A172 (cell line): ENCODE data around the gene VAMP3. TPM values are rescaled to one million over a fixed set of nuclear protein-coding genes. Genes with fewer than 3 reads are reported as not detected.
"Not testable (repeated sequence)": the region's sequence is repeated elsewhere in the genome, so short reads cannot be mapped to it uniquely, and the experiment has no call there.

ENCODE experiments used
- DNase-seq: peaks from one replicate; pipeline ENCODE4 v3.0.0-alpha.2; 2015; ENCODE audit warnings: low spot score
- total RNA-seq: library from RNA; depleted of rRNA; stranded (reverse); fragments of >200 nt; shearing (Covaris generic); gene quantifications from 2 replicates; pipeline ENCODE4 v1.2.3, GENCODE V29; 2014

The VAMP3 gene
- total RNA-seq, 1 experiment from 2014 or later = 138 TPM

DNA sequence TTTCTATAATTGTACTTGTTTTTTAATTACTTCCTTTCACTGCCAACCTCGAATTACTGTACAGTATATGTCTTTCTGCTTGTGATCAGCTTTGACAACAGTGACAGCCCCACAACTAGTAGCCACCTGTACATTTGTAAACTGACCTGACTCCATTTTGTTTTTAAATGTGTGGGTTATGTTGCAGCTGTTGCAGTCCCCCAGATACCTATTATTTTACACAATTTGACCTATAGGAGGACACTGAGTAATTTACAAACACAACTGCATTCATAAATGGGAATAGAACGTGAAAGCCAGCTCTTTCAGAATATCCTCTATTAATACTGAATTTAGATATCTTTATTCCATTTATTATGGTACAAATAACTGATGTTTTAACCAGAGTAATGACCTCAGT is 2.5 kb upstream of the VAMP3 start:
- no peak for DNase-seq

DNA sequence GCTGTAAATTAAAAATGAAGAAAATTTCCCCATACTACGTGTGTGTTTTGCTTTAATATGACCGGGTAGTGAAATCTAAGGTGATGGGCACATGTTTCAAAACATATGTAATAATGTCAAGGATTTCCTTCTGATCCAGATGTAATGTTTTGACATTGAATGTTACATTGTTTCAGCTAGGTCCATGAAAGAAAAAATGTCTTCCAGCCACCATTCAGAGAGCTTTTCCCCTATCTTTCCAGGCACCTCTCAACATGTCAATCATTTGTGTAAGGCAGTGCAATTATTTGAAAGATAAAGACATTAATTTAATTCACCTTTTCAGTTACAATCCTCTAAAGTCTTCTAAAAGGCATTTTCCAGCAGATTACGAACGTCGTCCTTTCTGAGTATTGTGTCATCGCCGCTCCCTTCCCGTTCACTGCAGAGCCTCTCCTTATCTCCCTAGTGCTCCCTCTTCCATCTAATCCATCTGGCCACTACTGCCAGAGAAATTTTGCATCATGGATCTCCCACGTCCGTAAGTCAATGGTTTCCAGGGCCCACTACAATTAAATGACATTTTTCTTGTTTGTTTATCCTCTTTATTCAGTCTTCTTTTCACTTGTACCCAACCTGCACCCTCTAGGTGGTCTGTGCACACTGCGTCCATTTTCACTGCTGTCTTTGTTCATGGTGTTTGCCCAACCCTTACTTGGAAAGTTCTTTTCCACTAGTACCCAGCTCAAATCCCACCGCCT is 1.3 kb upstream of the VAMP3 start:
- no peak for DNase-seq

DNA sequence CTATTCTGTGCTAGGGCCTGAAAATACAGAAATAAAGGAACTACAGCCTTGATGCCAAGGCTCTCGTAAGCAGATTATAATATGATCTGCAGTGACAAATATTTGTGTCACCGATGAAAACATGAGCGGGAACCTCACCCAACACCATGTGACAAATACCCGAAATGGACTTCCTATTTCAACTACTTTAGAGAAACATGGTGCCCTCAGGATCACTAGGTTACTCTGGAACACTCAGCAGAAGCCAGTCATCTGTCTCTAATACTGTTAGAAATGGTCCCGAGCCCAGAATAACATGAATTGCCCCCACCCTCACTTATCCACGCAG is 463 bp upstream of the VAMP3 start:
- no peak for DNase-seq

DNA sequence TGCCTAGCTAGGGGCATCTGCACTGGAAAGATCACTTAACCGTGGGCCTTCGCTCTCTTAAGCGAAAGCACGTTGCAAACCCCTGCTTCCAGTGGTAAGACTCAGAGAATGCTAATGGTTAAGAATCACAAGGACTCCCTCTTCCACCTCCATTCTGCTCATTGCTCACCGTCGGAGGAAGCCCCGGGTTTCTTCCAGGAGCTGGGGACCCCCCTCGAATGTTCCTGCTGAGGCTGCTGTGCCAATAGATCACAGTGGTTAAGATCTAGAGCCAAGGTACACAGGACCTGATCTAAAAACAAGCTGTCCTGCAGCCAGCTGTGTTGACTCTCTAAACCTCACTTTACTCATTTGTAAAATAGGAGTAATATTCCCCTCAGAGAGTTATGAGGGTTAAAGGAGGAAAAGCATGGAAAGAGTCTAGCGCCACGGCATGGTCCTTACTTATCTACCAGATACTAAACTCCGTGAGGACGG is 765 bp downstream of the VAMP3 start:
- DNase-seq = no peak

DNA sequence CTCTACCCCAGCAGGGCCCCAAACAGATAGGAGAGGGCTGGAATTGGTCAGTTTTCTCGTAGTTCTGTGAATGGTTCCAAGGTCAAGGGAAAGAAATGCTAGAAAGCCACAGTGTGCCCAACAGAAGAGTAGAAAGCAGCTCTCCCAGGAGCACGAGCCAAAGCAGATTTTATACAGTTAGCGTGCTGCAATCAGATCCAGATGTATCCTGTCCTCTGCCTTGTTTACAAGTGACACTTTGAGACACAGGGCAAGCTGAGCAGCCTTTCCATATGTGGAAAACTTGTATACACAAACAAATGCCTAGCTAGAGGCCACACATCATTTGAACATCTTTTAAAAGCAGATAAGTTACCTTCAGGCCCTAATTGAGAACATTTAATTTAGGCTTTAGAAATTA is 6.5 kb downstream of the VAMP3 start:
- DNase-seq = no peak

DNA sequence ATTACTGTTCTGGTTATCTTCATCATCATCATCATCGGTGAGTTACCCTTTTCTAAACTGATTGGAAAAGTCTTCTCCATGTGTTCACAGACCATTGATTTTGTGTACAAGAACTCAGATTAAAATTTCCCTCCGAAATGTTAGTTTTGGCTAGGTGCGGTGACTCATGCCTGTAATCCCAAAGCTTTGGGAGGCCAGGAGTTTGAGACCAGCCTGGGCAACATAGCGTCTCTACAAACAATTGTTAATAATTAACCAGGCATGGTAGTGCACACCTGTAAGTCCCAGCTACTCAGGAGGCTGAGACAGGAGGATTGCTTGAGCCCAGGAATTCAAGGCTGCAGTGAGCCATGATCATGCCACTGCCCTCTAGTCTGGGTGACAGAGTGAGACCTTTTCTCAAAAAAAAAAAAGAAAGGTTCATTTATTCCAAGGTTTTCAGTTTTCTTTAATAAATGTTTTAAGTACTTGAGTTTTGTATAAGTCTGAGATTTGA is 7.1 kb downstream of the VAMP3 start:
- no peak for DNase-seq

DNA sequence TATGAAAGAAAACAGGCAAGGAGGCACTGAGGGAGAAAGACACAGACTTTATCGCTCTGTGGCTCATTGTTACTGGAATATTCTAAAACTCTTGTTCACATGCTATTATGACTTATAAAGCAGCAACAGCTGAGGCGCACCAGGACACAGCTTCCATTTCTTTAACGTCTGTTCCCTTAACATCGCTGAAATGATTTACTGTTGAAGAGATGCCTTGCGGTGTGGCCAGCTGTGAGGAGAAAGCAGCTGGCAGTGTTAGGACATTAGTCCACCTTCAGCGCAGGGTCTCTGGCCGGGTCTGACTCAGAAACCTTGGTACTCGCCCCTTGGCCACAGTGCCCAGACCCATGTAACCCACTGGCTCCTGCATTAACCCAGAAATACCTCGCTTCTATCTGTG is 9.9 kb downstream of the VAMP3 start:
- DNase-seq = no peak

DNA sequence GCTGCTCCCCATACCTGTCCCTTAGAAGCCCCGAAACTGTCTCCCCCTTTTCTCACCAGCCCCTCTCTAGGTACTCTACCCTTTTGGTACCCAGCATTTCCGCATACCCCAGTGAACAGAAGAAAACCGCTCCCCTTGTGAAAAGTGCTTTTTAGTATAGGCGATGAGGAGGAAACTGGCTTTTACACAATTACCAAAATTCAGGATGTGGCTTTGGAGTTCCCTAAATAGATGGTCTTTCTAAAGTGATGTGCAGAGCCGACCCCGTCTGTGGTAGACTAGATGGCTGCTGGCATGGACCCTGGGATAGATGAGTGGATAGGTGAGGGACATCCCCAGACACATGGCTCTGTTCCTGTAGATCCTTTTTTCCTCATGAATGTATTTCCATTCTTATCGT is 10.4 kb downstream of the VAMP3 start:
- DNase-seq = no peak

DNA sequence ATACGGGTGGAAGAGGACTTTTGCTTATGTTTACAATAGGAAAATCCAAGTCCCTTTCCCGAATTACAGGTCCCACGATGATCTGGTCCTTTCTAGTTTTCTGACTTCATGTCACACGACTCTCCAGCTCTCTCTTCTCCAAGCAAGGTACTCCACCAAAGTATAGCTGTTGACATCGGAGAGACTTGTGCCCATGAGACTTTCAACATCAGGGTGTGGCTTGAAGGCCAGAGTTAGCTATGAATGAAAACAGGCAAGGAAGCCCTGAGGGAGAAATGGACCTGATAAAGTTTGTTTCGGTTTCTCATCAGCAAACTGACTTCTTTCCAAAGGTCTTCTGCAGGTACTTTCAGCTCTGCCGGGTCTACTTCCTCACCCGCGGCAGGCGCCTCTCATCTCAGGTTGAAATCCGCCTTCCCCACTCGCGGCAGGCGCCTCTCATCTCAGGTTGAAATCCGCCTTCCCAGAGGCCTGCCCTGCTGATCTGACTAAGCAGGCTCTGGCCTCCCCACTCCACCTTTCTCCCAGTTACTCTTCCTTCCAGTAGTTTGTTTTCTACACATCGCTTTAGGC is 10.9 kb downstream of the VAMP3 start:
- no peak for DNase-seq

DNA sequence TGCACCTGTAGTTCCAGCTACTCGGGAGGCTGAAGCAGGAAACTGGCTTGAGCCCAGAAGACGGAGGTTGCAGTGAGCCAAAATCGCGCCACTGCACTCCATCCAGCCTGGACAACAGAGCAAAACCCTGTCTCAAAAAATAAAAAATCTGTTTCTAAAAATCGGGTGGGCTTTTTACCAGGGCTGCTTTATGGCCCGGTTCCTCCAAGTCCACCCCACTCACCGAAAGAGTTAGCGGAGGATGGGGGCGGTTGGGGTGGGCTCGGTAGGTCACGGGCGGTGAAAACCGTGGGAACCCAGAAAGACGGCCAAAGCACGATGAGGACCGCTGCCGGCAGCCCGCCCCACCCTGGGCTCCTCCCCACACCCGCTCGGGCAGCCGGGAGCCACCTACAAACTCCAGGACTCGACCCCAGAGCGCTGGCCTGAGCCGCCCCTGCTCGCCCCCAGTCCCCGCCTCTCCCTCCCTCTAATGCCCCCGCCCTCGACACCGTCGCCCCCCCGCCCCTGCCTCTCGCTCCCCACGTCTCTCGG is 12.1 kb downstream of the VAMP3 start:
- DNase-seq = peak; percentile 54

DNA sequence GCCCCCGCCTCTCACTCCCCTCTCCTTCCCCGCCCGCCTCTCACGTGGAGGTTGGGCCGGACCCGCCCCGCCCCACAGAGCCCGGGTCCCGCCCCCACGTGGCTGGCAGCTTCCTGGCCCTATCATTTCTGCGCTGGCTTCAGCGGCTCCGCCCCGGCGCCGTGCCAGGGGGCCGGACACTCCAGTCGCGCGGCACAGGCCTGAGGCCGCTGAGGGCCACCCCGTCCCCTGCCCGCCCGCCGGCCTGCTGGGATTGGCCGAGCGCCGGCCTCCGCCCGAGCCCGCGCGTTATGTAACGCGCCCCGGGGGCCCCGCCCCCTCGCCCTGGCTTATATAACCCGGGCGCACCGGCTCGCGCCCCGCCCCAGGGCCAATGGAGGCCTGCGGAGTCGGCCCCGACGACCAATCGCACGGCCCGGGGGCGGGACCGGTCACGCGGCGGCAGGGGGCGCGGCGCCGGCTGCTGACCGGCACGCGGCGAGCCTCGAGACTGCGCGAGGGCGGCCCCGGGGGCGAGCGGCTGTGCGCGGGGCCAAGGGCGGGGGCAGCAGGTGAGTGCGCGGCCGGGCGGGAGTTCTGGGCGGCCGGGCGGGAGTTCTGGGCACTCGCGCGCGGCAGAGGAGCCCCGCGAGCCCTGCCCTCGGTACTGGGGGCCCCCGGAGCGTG is 12.9 kb downstream of the VAMP3 start, which contains the start of gene PER3:
Gene PER3 (plus strand): TSS at position 466 of the 666 bp plus-strand sequence. CDS start 587 bp downstream, outside the sequence.
- DNase-seq = peak; percentile 82

DNA sequence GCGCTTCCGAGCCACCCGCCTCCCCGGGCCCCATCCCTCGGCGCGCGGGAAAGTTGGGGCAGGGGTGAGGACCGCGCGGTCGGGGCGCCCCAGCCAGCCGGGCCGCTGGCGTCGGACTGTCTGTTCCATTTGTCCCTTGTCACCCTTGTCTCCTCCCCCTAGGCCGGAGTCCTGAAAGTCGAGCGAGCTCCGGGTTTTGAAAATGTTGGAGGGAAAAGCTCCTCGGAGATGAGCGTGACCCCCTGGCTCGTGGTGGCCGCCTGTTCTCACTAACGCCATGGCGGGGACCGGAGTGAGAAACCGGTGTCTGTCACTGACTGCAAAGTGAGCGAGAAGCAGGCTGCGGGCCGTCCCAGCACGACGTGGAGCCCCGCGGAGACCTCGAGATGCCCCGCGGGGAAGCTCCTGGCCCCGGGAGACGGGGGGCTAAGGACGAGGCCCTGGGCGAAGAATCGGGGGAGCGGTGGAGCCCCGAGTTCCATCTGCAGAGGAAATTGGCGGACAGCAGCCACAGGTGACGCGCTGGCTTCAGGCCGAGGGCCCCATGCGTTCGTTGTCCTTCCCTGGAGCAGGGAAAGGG is 13.5 kb downstream of the VAMP3 start:
- DNase-seq = no peak

DNA sequence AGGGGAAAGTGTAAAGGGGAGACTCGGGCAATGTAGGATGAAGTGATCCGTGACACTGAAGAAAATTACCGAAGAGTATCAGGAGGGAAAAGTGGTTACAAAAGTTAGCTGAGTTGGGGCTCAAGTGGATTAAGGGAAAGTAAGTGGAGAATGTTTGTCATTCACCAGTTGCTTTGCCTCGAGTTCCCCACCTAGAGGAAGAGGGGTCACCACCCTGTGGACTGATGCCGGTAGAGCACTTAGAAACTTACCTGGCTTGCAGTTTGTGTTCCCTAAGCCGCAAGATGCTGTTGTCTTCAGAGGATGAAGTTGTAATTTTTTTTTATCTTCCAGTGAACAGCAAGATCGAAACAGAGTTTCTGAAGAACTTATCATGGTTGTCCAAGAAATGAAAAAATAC is 14.0 kb downstream of the VAMP3 start:
- DNase-seq = no peak

DNA sequence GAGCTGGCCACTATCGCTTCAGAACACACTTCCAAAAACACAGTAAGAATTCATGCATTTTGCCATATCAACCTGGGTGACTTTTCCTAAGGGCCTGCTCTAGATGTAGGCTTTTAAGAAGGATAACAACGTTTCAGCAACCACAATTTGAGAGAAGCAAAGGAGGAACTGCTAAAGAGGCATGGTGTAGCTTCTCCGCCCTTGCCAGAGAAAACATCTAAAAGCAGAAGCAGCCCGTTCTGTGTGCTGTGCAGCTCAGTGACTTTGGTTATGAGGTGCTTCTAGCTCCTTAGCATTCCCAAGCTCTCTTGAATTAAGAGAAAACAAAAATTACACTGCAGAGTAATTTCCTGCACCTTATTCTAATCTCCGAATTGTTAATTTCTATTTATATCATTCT is 15.7 kb downstream of the VAMP3 start:
- DNase-seq = no peak

DNA sequence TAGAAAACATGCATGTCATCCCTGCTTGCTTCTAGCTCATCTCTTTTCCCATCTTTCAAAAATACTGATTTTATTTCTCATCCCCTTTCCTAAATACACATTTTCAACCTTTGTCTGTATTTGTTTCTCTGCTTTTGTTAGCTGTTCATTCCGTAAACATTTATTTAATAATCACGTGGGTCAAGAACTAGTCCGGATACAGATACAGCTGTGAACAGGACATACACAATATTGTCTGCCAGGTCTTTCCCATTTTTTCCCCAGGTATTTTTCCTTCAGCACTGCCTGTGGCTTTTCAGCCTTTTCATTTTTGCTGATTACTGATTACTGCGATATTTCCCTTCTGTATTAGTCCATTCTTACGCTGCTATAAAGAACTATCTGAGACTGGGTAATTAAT is 18.7 kb downstream of the VAMP3 start:
- DNase-seq = no peak

DNA sequence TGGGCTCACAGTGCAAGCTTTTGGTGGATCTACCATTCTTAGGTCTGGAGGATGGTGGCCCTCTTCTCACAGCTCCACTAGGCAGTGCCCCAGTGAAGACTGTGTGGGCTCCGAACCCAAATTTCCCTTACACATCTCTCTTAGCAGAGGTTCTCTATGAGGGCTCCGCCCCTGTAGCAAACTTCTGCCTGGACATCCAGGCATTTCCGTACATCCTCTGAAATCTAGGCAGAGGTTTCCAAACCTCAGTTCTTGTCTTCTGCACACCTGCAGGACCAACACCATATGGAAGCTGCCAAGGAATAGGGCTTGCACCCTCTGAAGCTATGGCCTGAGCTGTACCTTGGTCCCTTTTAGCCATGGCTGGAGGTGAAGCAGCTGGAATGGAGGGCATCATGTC is 19.9 kb downstream of the VAMP3 start:
- DNase-seq = not testable (repeated sequence)

DNA sequence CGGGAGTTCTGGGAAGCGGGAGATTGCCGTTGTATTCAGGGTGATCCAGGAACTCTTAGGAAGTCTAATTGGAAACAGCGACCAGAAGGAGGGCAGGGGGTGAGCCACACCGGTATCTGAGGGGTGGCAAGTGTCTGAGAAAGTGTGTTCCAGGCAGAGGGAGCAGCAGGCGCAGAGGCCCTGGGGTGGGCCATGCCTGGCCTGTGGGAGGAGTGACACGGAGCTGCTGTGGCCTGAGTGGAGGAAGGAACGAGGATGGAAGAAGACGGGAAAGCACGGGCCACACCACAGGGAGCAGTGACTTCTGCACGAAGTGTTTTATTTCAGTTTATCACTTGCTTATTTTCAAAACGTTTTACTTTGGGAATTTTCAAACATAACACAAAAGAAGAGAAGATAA is 24.3 kb downstream of the VAMP3 start:
- DNase-seq = no peak

DNA sequence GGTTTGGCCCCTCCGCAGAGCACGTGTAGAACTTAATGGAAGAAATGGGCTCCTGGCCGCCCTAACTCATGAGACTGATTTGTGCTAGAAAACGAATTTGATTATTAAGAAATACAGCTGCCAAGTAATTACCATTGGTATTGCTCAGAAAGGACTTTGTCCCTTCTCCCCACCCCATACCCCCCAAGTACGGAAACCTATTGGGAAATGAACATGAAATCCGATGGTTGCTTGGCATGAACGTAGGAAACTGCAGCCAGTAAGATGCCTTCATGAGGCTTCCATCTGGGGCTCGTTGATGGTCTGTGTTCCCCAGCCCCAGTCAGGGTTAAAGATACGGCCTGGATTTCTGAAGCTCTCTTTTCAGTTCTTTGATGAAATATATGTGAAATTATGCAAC is 34.4 kb downstream of the VAMP3 start:
- DNase-seq = no peak

DNA sequence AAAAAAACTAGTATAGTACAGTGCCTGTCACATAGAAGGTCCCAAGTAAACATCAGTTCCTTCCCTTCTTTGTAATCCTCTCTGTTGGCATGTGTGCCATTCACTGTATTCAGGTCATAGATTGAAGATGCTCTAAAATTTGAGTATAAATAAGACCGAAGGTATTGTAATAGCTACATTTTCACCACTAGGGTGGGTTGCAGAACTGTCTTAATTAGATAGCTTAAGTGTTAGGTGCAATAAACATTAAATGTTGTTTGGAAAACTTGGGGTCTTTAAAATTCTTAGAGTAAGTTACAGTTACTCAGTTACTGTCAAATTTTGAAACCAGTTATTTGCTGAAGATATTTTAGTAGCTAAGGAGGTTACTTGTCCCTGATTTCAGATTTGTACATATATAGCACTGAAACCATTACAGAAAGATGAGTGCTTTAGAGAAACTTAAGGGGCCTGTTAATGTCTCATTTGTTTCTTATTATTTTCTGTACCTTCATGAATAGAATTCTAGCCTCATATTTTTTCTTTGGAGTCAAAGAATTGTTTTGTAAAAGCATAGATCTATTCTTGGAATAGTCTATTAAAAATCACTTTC is 37.3 kb downstream of the VAMP3 start:
- DNase-seq = no peak

DNA sequence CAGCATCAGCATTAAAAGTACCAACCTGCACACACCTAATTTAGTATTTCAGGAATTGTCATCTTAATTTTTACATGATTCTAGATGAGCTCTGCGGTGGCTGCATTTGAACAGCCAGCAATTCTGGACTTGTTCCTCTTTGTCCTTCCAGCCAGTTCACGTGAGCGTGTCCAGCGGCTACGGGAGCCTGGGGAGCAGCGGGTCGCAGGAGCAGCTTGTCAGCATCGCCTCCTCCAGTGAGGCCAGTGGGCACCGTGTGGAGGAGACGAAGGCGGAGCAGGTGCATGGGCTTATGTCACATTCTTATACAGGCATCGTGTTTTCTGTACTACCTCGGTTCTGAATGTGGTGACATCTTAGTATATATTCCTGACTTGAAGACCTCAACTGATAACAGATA is 38.6 kb downstream of the VAMP3 start:
- no peak for DNase-seq

DNA sequence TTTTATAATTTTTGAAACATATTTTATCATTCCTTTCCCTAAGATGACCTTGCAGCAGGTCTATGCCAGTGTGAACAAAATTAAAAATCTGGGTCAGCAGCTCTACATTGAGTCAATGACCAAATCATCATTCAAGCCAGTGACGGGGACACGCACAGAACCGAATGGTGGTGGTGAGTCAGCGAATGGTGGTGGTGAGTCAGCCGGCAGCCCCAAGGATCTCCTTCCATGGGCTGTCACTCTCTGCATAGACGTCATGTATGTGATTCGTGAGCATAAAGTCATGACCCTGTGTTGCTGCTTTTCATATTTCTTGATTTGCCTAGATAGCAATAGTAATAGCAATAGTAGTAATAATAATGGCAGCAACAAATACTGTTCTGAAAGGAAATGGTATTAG is 39.3 kb downstream of the VAMP3 start:
- peak; percentile 74 for DNase-seq

DNA sequence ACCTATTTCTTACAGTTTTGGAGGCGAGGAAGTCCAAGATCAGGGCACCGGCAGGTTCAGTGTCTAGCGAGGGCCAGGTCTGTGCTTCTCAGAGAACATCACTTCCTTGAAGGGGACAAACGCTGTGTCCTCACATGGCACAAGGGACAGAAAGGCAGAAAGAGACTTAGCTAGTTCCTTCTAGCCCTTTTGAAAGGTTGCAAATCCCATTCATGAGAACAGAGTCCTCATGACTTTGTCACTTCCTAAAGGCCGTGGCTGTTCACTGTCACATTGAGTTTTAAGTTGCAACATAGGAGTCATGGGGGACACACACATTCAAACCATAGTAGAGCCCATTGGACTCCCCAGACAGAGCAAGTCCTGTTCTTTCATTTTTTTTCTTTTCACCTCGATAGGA is 40.4 kb downstream of the VAMP3 start:
- DNase-seq = no peak
